B cell (primary cell): ENCODE data around the gene SRXN1. TPM values are rescaled to one million over a fixed set of nuclear protein-coding genes. Genes with fewer than 3 reads are reported as not detected.

Experiments
- ATAC-seq: fragments of 200-7000 bp; cut with Tn5 transposase; one replicate; pipeline ENCODE4 v1.10.0; 2021; ENCODE audit warnings: low read depth, mild to moderate bottlenecking, moderate number of reproducible peaks, moderate library complexity
- CTCF ChIA-PET: fragments of 350-600 bp; sonication (Branson Sonifier 250); formaldehyde crosslinking; loops from one replicate; lab custom pipeline; 2021; ENCODE audit warnings: antibody characterized with exemption, inconsistent platforms; lab: Charles Lee
- POLR2A ChIA-PET: fragments of 350-600 bp; sonication (Branson Sonifier 250); formaldehyde crosslinking; loops from one replicate; lab custom pipeline; 2021; ENCODE audit warnings: antibody characterized with exemption; lab: Charles Lee
- DNase-seq: peaks from one replicate; pipeline ENCODE4 v3.0.0; 2013
- H2AFZ ChIP-seq: 2 replicates; pipeline ENCODE4 v1.6.1; 2012; ENCODE audit warnings: mild to moderate bottlenecking, low read depth, low read length; ENCODE audit not compliant: insufficient read depth, poor library complexity, severe bottlenecking
- H3K27ac ChIP-seq, 2 donors: 1 replicate in 1 of 2; 2 replicates in 1 of 2; pipeline ENCODE4 v1.5.1; 2012 to 2013; ENCODE audit warnings: low read length in 2 of 2, mild to moderate bottlenecking in 2 of 2, moderate library complexity in 1 of 2
- H3K27me3 ChIP-seq, 4 experiments: fragments of 200-600 bp in 1 of 4; sonication (generic) in 1 of 4; replicated peaks in 1 of 4; 1 replicate in 2 of 4; 2 replicates in 2 of 4; pipeline versions ENCODE4 v1.6.1 to v1.7.0; 2013 to 2016; ENCODE audit warnings: low read length in 3 of 4, mild to moderate bottlenecking in 2 of 4, mixed read lengths in 1 of 4, moderate library complexity in 1 of 4; ENCODE audit not compliant: insufficient read depth in 4 of 4, control insufficient read depth in 3 of 4; ENCODE audit errors: control extremely low read depth in 1 of 4
- H3K36me3 ChIP-seq, 2 experiments: replicated peaks in 1 of 2; 1 replicate in 1 of 2; 2 replicates in 1 of 2; pipeline versions ENCODE4 v1.6.1 to v1.7.1; 2013; ENCODE audit warnings: low read length in 1 of 2; ENCODE audit not compliant: insufficient read depth in 2 of 2, control insufficient read depth in 1 of 2; ENCODE audit errors: control extremely low read depth in 1 of 2, extremely low read depth in 1 of 2
- H3K4me1 ChIP-seq, 2 donors: fragments of 200-600 bp in 1 of 2; sonication (generic) in 1 of 2; 1 replicate in 1 of 2; 2 replicates in 1 of 2; pipeline versions ENCODE4 v1.5.1 to v1.6.1; 2013 to 2017; ENCODE audit warnings: low read length in 2 of 2; ENCODE audit not compliant: control insufficient read depth in 2 of 2, insufficient read depth in 2 of 2
- H3K4me2 ChIP-seq: replicated peaks from 2 replicates; pipeline ENCODE3; 2012; ENCODE audit warnings: mild to moderate bottlenecking, low read depth, low read length; ENCODE audit not compliant: poor library complexity, severe bottlenecking
- H3K4me3 ChIP-seq, 5 experiments: fragments of 200-600 bp in 1 of 5; sonication (generic) in 1 of 5; 1 replicate in 3 of 5; 2 replicates in 2 of 5; pipeline versions ENCODE4 v1.5.1 to v1.7.0; 2011 to 2016; ENCODE audit warnings: low read length in 4 of 5, mild to moderate bottlenecking in 4 of 5, low read depth in 2 of 5, control low read depth in 1 of 5, moderate library complexity in 1 of 5; ENCODE audit not compliant: insufficient read depth in 1 of 5; ENCODE audit errors: control extremely low read depth in 1 of 5, extremely low read depth in 1 of 5
- H3K79me2 ChIP-seq: fragments of 200-600 bp; sonication (generic); one replicate; pipeline ENCODE4 v1.6.0; 2016; ENCODE audit warnings: low read length; ENCODE audit not compliant: control insufficient read depth, insufficient read depth
- H3K9ac ChIP-seq: fragments of 200-600 bp; sonication (generic); 2 replicates; pipeline ENCODE4 v1.6.1; 2017; ENCODE audit warnings: mild to moderate bottlenecking, low read length, moderate library complexity
- H3K9me3 ChIP-seq, 3 donors: one replicate each; pipeline versions ENCODE4 v1.6.1 to v1.7.1; 2013; ENCODE audit warnings: low read length in 2 of 3; ENCODE audit not compliant: control insufficient read depth in 2 of 3, insufficient read depth in 1 of 3; ENCODE audit errors: control extremely low read depth in 1 of 3
- H4K20me1 ChIP-seq: 2 replicates; pipeline ENCODE4 v1.6.0; 2012; ENCODE audit warnings: mild to moderate bottlenecking, low read length; ENCODE audit not compliant: insufficient read depth, control insufficient read depth, poor library complexity, severe bottlenecking
- H3K27ac Mint-ChIP-seq: one replicate; pipeline ENCODE4 v1.8.0; 2021; ENCODE audit warnings: mixed read lengths
- H3K27me3 Mint-ChIP-seq: one replicate; pipeline ENCODE4 v1.8.0; 2021; ENCODE audit warnings: mixed read lengths
- H3K4me1 Mint-ChIP-seq: one replicate; pipeline ENCODE4 v1.8.0; 2021; ENCODE audit warnings: mixed read lengths
- H3K4me3 Mint-ChIP-seq: one replicate; pipeline ENCODE4 v1.8.0; 2021; ENCODE audit warnings: mixed read lengths
- H3K9me3 Mint-ChIP-seq: one replicate; pipeline ENCODE4 v1.8.0; 2022; ENCODE audit warnings: mixed read lengths; ENCODE audit not compliant: insufficient read depth
- CTCF ChIP-seq: fragments of 200-600 bp; IDR thresholded peaks from one replicate; pipeline ENCODE4 v1.8.0; 2022; ENCODE audit warnings: antibody characterized with exemption, mild to moderate bottlenecking
- EZH2 ChIP-seq: IDR thresholded peaks from 2 replicates; pipeline ENCODE4 v1.6.1; 2012; ENCODE audit warnings: borderline replicate concordance, low read depth, mild to moderate bottlenecking, moderate library complexity, low read length; ENCODE audit not compliant: insufficient read depth, poor library complexity, severe bottlenecking
- WGBS: methylation state at CpG from one replicate; pipeline ENCODE4 v1.1.5; 2013; ENCODE audit warnings: missing lambda C conversion rate; ENCODE audit not compliant: insufficient coverage; 5-methylcytosine and 5-hydroxymethylcytosine counted together
- intact Hi-C: fragments of 100-400 bp; cut with micrococcal nuclease; formaldehyde crosslinking; loops from one replicate; pipeline ENCODE4 v1.10.0; 2022
- polyA plus RNA-seq: library from polyadenylated mRNA; depleted of rRNA; stranded (reverse); fragments of >200 nt; gene quantifications from 2 replicates; pipeline ENCODE4 v1.2.3, GENCODE V29; 2012
- total RNA-seq, 2 donors: library from RNA; stranded (reverse); fragments of 120-200 nt in 1 of 2; gene quantifications; 1 replicate in 1 of 2; 2 replicates in 1 of 2; pipeline versions ENCODE4 v1.2.3 to v1.2.4, GENCODE V29; 2013 to 2022

The SRXN1 gene
- total and polyA plus RNA-seq, 2 donors (not counting 1 experiment from before 2014, with no cell fraction given), result 1.3 to 4.5 TPM

- Histone ChIP-seq H3K4me2 (no peak overlapping the region), H3K9ac (no peak overlapping the region), H3K9me3 (no peaks in the 10 kb centered on the region), H4K20me1 (no peaks in the 10 kb centered on the region), H3K36me3 (no peaks in the 10 kb centered on the region), H3K4me3 (no peak overlapping the region), H3K79me2 (no peaks in the 10 kb centered on the region), H3K27me3 (peaks cover 0 to 19% (median 9%) of the 10 kb centered on the region in 4 experiments), H3K27ac (no peak overlapping the region), H2AFZ (no peak overlapping the region), H3K4me1 (peaks cover 0 to under 1% of the 10 kb centered on the region in 2 donors)
- H3K9me3 Mint-ChIP-seq, result no peaks in the 10 kb centered on the region
- no CpG with 5 or more reads among the region's 1 CpG for WGBS
- ATAC-seq (no peak), DNase-seq (no peak)
- no peak overlapping the region for H3K27ac Mint-ChIP-seq
- intact Hi-C loops, result no loop called here
- TF ChIP-seq EZH2, result no peak
- no peak for TF ChIP-seq CTCF
- peaks cover 44% of the 10 kb centered on the region for H3K27me3 Mint-ChIP-seq
- POLR2A ChIA-PET, result no interaction called here
- no peak overlapping the region for H3K4me3 Mint-ChIP-seq
- H3K4me1 Mint-ChIP-seq, result peaks cover 4% of the 10 kb centered on the region
- CTCF ChIA-PET, result interaction anchor here (1.0 kb wide), 1 partner anchor 36 kb away, joined by 3 read pairs; no protein-coding TSS in a partner anchor
Observed at GRCh38 chr20:682123-682522, 29.1 kb upstream of the SRXN1 start.

GRCh38 chr20:680638-681187 lies 27.7 kb upstream of the SRXN1 start:
- no peaks in the 10 kb centered on the region for H3K9me3 ChIP-seq
- no peak overlapping the region for H3K4me3 ChIP-seq
- DNase-seq, result no peak
- H3K27me3 Mint-ChIP-seq, result peaks cover 51% of the 10 kb centered on the region
- no peaks in the 10 kb centered on the region for H3K79me2 ChIP-seq
- ChIA-PET POLR2A (no interaction called here), CTCF (no interaction called here)
- no peak overlapping the region for H3K27ac Mint-ChIP-seq
- peaks cover 16% of the 10 kb centered on the region for H3K4me1 Mint-ChIP-seq
- H3K9ac ChIP-seq, result no peak overlapping the region
- H3K4me1 ChIP-seq, result peaks cover 13 to 15% of the 10 kb centered on the region in 2 donors
- intact Hi-C loops, result no loop called here
- no peak overlapping the region for H2AFZ ChIP-seq
- no peak for ATAC-seq
- no peak overlapping the region for H3K27ac ChIP-seq
- H3K36me3 ChIP-seq, result no peaks in the 10 kb centered on the region
- no peaks in the 10 kb centered on the region for H3K9me3 Mint-ChIP-seq
- H3K27me3 ChIP-seq, result peaks cover 0 to 33% (median 19%) of the 10 kb centered on the region in 4 experiments
- TF ChIP-seq EZH2, result no peak
- no peak overlapping the region for H3K4me3 Mint-ChIP-seq
- no peaks in the 10 kb centered on the region for H4K20me1 ChIP-seq
- no peak overlapping the region for H3K4me2 ChIP-seq
- WGBS, result no CpG with 5 or more reads among the region's 2 CpGs
